ENCODE results near the gene TKTL1.

DNA sequence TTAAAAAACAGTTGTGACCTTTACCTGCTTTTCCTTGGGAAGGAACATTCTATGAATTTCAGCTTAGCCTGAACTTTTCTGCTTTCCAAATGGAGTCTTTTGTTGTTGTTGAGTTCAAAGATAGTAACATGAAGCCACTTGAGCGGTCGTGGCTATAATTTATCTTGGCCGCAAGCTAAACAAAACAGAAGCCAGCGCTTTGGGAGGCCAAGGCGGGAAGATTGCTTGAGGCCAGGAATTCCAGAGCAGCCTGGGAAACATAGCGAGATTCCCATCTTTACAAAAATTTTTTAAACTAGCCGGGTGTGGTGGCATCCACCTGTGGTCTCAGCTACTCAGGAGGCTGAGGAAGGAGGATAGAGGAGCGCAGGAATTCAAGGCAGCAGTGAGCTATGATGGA, 29.9 kb downstream of the TKTL1 start:
- TF ChIP-seq, protein P1, sequence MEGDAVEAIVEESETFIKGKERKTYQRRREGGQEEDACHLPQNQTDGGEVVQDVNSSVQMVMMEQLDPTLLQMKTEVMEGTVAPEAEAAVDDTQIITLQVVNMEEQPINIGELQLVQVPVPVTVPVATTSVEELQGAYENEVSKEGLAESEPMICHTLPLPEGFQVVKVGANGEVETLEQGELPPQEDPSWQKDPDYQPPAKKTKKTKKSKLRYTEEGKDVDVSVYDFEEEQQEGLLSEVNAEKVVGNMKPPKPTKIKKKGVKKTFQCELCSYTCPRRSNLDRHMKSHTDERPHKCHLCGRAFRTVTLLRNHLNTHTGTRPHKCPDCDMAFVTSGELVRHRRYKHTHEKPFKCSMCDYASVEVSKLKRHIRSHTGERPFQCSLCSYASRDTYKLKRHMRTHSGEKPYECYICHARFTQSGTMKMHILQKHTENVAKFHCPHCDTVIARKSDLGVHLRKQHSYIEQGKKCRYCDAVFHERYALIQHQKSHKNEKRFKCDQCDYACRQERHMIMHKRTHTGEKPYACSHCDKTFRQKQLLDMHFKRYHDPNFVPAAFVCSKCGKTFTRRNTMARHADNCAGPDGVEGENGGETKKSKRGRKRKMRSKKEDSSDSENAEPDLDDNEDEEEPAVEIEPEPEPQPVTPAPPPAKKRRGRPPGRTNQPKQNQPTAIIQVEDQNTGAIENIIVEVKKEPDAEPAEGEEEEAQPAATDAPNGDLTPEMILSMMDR (IDR thresholded peaks at IDR 0.05), result no peak
- TF ChIP-seq, protein P2, sequence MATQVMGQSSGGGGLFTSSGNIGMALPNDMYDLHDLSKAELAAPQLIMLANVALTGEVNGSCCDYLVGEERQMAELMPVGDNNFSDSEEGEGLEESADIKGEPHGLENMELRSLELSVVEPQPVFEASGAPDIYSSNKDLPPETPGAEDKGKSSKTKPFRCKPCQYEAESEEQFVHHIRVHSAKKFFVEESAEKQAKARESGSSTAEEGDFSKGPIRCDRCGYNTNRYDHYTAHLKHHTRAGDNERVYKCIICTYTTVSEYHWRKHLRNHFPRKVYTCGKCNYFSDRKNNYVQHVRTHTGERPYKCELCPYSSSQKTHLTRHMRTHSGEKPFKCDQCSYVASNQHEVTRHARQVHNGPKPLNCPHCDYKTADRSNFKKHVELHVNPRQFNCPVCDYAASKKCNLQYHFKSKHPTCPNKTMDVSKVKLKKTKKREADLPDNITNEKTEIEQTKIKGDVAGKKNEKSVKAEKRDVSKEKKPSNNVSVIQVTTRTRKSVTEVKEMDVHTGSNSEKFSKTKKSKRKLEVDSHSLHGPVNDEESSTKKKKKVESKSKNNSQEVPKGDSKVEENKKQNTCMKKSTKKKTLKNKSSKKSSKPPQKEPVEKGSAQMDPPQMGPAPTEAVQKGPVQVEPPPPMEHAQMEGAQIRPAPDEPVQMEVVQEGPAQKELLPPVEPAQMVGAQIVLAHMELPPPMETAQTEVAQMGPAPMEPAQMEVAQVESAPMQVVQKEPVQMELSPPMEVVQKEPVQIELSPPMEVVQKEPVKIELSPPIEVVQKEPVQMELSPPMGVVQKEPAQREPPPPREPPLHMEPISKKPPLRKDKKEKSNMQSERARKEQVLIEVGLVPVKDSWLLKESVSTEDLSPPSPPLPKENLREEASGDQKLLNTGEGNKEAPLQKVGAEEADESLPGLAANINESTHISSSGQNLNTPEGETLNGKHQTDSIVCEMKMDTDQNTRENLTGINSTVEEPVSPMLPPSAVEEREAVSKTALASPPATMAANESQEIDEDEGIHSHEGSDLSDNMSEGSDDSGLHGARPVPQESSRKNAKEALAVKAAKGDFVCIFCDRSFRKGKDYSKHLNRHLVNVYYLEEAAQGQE (IDR thresholded peaks at IDR 0.05; ENCODE audit: insufficient read depth in 1 of 2, low read depth in 2 of 2, low read length in 1 of 2), result no peak
- TF ChIP-seq POLR2AphosphoS5 (IDR thresholded peaks at IDR 0.05; ENCODE audit: low read depth, low read length), result no peak

All from Panc1 (cell line).